Astrocyte (in vitro differentiated cells and primary cell): ENCODE measurements around the gene ITGB2.

ENCODE experiments used
- EZH2 ChIP-seq: IDR thresholded peaks from 2 replicates; pipeline ENCODE4 v1.6.1; 2012; ENCODE audit warnings: mild to moderate bottlenecking, low read length, inconsistent platforms; ENCODE audit not compliant: insufficient read depth
- TF ChIP-seq, protein P1 (sequence below): IDR thresholded peaks from 2 replicates; pipeline ENCODE4 v1.5.1; 2011; ENCODE audit warnings: low read depth, mild to moderate bottlenecking, inconsistent platforms, low read length, moderate library complexity; ENCODE audit not compliant: insufficient read depth

DNA sequence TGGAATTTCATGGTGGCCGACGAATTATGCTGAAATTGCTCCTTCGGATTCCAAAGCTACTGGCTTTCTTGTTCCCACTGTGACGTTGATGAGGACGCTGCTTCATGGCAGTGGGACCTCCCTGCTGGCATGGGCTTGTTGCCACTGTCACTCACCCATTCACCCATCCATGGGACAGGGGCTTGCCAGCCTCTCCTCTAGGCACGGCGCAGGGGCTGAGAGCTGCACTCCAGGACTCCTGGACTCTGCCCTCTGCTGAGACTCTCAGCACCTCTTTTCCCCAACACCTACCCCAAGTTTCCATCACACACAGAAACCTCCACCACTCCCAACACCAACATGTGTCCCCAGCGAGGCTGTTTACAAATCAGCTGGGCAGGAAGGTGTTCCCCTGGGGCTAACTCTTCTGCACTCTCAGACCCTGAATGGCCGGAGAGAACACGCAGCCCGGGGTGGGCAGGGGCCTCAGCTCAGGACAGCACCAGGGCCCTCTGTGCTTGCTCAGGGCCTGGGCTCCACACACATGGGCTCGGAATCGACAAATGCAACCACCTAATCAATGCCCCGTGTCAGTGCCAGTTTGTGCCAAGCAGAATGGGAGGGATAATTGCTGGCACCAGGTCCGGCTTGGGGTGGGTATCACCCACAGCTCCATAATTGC, 3.1 kb downstream of the ITGB2 start:
- TF ChIP-seq, protein P1, sequence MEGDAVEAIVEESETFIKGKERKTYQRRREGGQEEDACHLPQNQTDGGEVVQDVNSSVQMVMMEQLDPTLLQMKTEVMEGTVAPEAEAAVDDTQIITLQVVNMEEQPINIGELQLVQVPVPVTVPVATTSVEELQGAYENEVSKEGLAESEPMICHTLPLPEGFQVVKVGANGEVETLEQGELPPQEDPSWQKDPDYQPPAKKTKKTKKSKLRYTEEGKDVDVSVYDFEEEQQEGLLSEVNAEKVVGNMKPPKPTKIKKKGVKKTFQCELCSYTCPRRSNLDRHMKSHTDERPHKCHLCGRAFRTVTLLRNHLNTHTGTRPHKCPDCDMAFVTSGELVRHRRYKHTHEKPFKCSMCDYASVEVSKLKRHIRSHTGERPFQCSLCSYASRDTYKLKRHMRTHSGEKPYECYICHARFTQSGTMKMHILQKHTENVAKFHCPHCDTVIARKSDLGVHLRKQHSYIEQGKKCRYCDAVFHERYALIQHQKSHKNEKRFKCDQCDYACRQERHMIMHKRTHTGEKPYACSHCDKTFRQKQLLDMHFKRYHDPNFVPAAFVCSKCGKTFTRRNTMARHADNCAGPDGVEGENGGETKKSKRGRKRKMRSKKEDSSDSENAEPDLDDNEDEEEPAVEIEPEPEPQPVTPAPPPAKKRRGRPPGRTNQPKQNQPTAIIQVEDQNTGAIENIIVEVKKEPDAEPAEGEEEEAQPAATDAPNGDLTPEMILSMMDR, result no peak
- TF ChIP-seq EZH2, result no peak
